Measurements from ENCODE around the gene B3GALNT2. TPM values are rescaled to one million over a fixed set of nuclear protein-coding genes. Genes with fewer than 3 reads are reported as not detected.

Gene B3GALNT2
- polyA plus RNA-seq, 3 donors = 8.9 to 11.8 (median 10.4) TPM

DNA sequence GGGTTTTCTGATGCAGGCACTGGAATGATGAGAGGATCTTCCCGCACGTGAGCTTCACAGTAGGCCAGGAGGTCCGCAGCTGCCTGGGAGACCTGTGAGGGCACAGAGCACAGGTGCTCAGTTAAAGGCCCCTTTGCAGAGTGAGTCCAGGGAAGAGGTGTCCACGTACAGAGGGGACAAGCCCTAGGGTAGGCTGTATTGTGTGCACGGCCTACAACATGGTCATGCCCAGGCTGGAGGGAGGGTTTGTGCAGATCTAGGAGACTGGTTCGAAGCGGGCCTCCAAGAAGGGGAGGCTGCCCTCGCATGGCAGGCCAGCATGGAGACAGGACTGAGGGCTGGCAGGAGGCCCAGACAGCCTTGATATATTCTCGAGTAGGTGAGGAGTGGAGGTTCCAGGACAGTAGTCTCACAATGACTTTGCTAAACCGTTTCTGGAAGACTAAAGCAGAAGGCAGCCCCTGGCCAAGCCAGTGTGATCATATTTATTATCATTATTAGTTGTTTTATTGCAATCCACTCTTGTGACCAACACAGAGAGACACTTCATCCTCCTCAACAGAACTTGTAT lies 48.0 kb upstream of the B3GALNT2 start:
- Histone ChIP-seq H3K9ac (ENCODE audit: insufficient read depth, low read length, poor library complexity, severe bottlenecking) (no peak overlapping the region), H3K27ac (ENCODE audit: low read depth in 1 of 2, low read length in 2 of 2) (no peak overlapping the region), H3K4me2 (replicated peaks; ENCODE audit: extremely low read depth, low read length, poor library complexity, severe bottlenecking) (no peak overlapping the region), H3K36me3 (replicated peaks in 1 of 2; ENCODE audit: control insufficient read depth in 1 of 2, insufficient read depth in 2 of 2, low read length in 2 of 2) (no peaks in the 10 kb centered on the region), H3K9me3 (replicated peaks in 1 of 2; ENCODE audit: control insufficient read depth in 1 of 2, insufficient read depth in 1 of 2, low read length in 2 of 2) (no peaks in the 10 kb centered on the region), H3K79me2 (ENCODE audit: insufficient read depth, low read length) (no peaks in the 10 kb centered on the region), H3K4me1 (ENCODE audit: control insufficient read depth in 1 of 2, insufficient read depth in 2 of 2, low read length in 2 of 2) (no peaks in the 10 kb centered on the region), H3K27me3 (ENCODE audit: control insufficient read depth in 2 of 2, insufficient read depth in 2 of 2, low read length in 2 of 2) (no peaks in the 10 kb centered on the region), H2AFZ (ENCODE audit: insufficient read depth, low read depth, low read length, poor library complexity, severe bottlenecking) (no peak overlapping the region), H4K20me1 (ENCODE audit: insufficient read depth, low read length) (no peaks in the 10 kb centered on the region), H3K4me3 (replicated peaks in 1 of 3; ENCODE audit: low read depth in 2 of 3, low read length in 3 of 3) (no peak overlapping the region)
- DNase-seq = no peak
- Mint-ChIP-seq H3K27me3 (ENCODE audit: low read depth in 3 of 3) (peaks cover 0 to 6% (median 5%) of the 10 kb centered on the region in 3 donors), H3K27ac (no peak overlapping the region), H3K4me3 (no peak overlapping the region), H3K36me3 (no peaks in the 10 kb centered on the region), H3K9me3 (peaks cover 0 to 5% (median 0%) of the 10 kb centered on the region in 7 donors), H3K4me1 (no peaks in the 10 kb centered on the region)
- intact Hi-C loops (cut with micrococcal nuclease) = no loop called here
- 97% methylated on average over 8 of the region's 10 CpGs for WGBS (ENCODE audit: insufficient coverage)
- TF ChIP-seq, protein P1, sequence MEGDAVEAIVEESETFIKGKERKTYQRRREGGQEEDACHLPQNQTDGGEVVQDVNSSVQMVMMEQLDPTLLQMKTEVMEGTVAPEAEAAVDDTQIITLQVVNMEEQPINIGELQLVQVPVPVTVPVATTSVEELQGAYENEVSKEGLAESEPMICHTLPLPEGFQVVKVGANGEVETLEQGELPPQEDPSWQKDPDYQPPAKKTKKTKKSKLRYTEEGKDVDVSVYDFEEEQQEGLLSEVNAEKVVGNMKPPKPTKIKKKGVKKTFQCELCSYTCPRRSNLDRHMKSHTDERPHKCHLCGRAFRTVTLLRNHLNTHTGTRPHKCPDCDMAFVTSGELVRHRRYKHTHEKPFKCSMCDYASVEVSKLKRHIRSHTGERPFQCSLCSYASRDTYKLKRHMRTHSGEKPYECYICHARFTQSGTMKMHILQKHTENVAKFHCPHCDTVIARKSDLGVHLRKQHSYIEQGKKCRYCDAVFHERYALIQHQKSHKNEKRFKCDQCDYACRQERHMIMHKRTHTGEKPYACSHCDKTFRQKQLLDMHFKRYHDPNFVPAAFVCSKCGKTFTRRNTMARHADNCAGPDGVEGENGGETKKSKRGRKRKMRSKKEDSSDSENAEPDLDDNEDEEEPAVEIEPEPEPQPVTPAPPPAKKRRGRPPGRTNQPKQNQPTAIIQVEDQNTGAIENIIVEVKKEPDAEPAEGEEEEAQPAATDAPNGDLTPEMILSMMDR (IDR thresholded peaks at IDR 0.05) = no peak

DNA sequence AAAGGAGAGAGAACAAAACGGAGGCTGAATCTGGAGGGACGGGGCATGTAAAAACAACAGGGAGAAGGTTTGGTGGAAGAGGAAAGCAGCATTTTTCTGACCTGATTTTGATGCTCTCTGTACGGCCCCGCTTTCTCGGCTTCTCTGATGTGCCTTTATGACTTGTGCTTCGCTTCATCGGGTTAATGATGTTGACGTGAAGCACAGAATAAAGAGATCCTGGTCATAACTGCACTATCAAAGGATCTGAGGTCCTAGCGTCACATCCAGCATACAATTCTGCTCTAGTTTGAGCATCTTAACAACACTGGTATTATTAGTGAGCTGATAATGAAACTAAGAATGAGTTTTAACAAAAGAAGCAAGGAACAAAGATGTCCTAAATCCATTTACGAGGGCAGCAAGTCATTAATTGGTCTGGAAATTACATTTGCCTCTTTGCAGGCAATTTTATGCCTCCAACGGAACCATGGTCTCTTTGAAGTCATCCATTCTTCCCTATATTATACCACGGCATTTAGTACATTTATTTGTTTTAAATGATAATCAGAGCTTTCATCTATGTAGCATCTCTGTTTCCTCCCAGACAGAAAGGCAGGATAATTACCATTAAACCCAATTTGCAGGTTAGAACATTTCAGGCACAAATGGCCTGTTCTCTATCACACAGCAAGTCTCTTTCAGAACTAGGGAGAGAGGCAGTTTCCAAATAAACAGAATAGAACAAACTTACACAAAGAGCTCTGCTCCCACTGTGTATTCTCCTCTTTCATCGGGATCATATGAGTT lies 45.3 kb upstream of the B3GALNT2 start:
- Mint-ChIP-seq H3K4me3 (no peak overlapping the region), H3K4me1 (peaks cover 9% of the 10 kb centered on the region), H3K36me3 (no peaks in the 10 kb centered on the region), H3K27ac (peak overlapping the region in 1 of 7 donors; percentile 73), H3K9me3 (peaks cover 0 to 5% (median 0%) of the 10 kb centered on the region in 7 donors), H3K27me3 (ENCODE audit: low read depth in 3 of 3) (peaks cover 3 to 5% (median 4%) of the 10 kb centered on the region in 3 donors)
- H3K4me2 ChIP-seq (replicated peaks; ENCODE audit: extremely low read depth, low read length, poor library complexity, severe bottlenecking) = no peak overlapping the region
- DNase-seq = no peak
- no peaks in the 10 kb centered on the region for H3K9me3 ChIP-seq (replicated peaks in 1 of 2; ENCODE audit: control insufficient read depth in 1 of 2, insufficient read depth in 1 of 2, low read length in 2 of 2)
- no peaks in the 10 kb centered on the region for H3K36me3 ChIP-seq (replicated peaks in 1 of 2; ENCODE audit: control insufficient read depth in 1 of 2, insufficient read depth in 2 of 2, low read length in 2 of 2)
- H4K20me1 ChIP-seq (ENCODE audit: insufficient read depth, low read length) = no peaks in the 10 kb centered on the region
- no peaks in the 10 kb centered on the region for H3K27me3 ChIP-seq (ENCODE audit: control insufficient read depth in 2 of 2, insufficient read depth in 2 of 2, low read length in 2 of 2)
- H3K9ac ChIP-seq (ENCODE audit: insufficient read depth, low read length, poor library complexity, severe bottlenecking) = no peak overlapping the region
- no peaks in the 10 kb centered on the region for H3K79me2 ChIP-seq (ENCODE audit: insufficient read depth, low read length)
- H3K27ac ChIP-seq (ENCODE audit: low read depth in 1 of 2, low read length in 2 of 2) = no peak overlapping the region
- no peak overlapping the region for H2AFZ ChIP-seq (ENCODE audit: insufficient read depth, low read depth, low read length, poor library complexity, severe bottlenecking)
- intact Hi-C loops (cut with micrococcal nuclease) = no loop called here
- peaks cover 3 to 4% of the 10 kb centered on the region in 2 donors for H3K4me1 ChIP-seq (ENCODE audit: control insufficient read depth in 1 of 2, insufficient read depth in 2 of 2, low read length in 2 of 2)
- H3K4me3 ChIP-seq (replicated peaks in 1 of 3; ENCODE audit: low read depth in 2 of 3, low read length in 3 of 3) = no peak overlapping the region
- 81% methylated on average over 5 of the region's 13 CpGs for WGBS (ENCODE audit: insufficient coverage)
- TF ChIP-seq, protein P1 (IDR thresholded peaks at IDR 0.05) = no peak

Data from CD14-positive monocyte (primary cell).